Nephron progenitor cell (in vitro differentiated cells): ENCODE measurements around the gene PURB.
"Not testable (repeated sequence)": the region's sequence is repeated elsewhere in the genome, so short reads cannot be mapped to it uniquely, and the experiment has no call there.

Experiments
- DNase-seq: peaks from one replicate; pipeline ENCODE4 v3.0.0; 2021
- H3K27ac Mint-ChIP-seq: 2 replicates; pipeline ENCODE4 v1.8.0; 2021; ENCODE audit warnings: mild to moderate bottlenecking, moderate library complexity, mixed read lengths
- H3K27me3 Mint-ChIP-seq: 2 replicates; pipeline ENCODE4 v1.8.0; 2021; ENCODE audit warnings: mild to moderate bottlenecking, low read depth, mixed read lengths; ENCODE audit not compliant: poor library complexity
- H3K36me3 Mint-ChIP-seq: 2 replicates; pipeline ENCODE4 v1.8.0; 2021; ENCODE audit warnings: low read depth, mixed read lengths
- H3K4me1 Mint-ChIP-seq: 2 replicates; pipeline ENCODE4 v1.8.0; 2021; ENCODE audit warnings: mixed read lengths
- H3K4me3 Mint-ChIP-seq: 2 replicates; pipeline ENCODE4 v1.8.0; 2021; ENCODE audit warnings: mild to moderate bottlenecking, moderate library complexity, mixed read lengths
- H3K9me3 Mint-ChIP-seq: 2 replicates; pipeline ENCODE4 v1.8.0; 2021; ENCODE audit warnings: mild to moderate bottlenecking, moderate library complexity, mixed read lengths
- TF ChIP-seq, protein P1 (sequence below): fragments of 200-600 bp; sonication (generic); IDR thresholded peaks from 2 replicates; pipeline ENCODE4 v1.5.0; 2021; ENCODE audit warnings: antibody characterized with exemption

PURB gene

DNA sequence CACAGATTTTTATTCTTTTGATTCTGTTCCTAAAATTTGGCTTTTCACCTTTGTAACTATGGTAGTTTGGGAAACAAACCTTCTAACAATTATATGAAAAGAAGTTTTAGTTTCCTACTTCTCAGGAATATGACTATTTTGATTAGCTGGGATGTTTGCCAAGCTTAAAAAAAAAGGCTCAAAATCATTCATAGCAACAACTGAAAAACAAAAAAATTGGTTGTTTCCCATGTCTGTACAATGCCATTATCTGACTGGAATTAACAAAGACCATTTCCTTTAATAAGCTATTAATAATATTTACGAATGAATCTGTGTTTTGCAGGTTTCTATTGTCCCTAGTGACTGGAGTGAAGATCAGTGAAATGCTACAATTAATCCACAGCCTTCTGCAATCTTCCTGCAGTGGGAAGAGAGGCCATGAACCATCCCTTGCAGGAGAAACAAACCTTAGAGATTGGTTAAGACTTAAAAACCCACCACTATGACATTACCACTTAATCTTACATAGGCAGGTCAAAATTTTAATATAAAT is 4.2 kb downstream of the PURB start:
- DNase-seq: no peak
- peaks cover 59% of the 10 kb centered on the region for H3K36me3 Mint-ChIP-seq
- H3K27ac Mint-ChIP-seq: no peak overlapping the region
- no peaks in the 10 kb centered on the region for H3K9me3 Mint-ChIP-seq
- peak overlapping the region; percentile 96 for H3K4me3 Mint-ChIP-seq
- H3K27me3 Mint-ChIP-seq: no peaks in the 10 kb centered on the region
- H3K4me1 Mint-ChIP-seq: peaks cover 58% of the 10 kb centered on the region
- TF ChIP-seq, protein P1, sequence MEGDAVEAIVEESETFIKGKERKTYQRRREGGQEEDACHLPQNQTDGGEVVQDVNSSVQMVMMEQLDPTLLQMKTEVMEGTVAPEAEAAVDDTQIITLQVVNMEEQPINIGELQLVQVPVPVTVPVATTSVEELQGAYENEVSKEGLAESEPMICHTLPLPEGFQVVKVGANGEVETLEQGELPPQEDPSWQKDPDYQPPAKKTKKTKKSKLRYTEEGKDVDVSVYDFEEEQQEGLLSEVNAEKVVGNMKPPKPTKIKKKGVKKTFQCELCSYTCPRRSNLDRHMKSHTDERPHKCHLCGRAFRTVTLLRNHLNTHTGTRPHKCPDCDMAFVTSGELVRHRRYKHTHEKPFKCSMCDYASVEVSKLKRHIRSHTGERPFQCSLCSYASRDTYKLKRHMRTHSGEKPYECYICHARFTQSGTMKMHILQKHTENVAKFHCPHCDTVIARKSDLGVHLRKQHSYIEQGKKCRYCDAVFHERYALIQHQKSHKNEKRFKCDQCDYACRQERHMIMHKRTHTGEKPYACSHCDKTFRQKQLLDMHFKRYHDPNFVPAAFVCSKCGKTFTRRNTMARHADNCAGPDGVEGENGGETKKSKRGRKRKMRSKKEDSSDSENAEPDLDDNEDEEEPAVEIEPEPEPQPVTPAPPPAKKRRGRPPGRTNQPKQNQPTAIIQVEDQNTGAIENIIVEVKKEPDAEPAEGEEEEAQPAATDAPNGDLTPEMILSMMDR: no peak

DNA sequence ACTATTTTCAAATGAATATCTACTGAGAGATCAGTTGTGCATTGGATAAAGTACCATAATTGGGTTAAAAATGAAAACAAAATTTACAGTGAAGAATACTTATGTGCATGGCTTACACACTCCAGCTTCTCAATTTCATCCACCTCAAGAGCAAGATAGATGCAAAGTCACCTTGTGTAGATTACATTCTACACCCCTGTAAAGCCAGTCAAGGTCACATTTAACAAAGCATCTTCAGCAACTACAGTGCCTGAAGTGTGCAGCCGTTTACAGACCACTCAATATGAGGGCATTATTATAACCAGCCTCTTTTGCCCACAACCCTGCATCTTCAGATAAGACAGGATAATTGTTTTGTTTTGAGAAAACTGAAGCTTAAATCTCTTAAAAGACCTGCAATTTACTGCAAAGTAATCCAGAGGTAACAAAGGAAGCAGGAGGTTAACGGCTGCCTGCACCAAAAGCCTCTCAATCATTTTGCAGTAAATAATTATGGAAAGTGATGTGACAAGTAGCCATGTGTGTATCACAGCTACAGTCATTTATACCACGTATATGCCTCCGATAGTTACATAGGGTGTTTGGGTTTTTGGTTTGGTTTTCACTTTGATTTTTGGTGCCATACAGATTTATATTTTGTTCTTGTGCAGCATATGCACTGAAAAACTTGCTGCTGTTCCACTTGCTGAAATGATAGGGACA is 4.9 kb downstream of the PURB start:
- no peak for DNase-seq
- Mint-ChIP-seq H3K36me3 (peaks cover 59% of the 10 kb centered on the region), H3K4me1 (peaks cover 52% of the 10 kb centered on the region), H3K27ac (no peak overlapping the region), H3K4me3 (peak overlapping the region; percentile 96), H3K27me3 (no peaks in the 10 kb centered on the region), H3K9me3 (no peaks in the 10 kb centered on the region)
- TF ChIP-seq, protein P1: no peak

DNA sequence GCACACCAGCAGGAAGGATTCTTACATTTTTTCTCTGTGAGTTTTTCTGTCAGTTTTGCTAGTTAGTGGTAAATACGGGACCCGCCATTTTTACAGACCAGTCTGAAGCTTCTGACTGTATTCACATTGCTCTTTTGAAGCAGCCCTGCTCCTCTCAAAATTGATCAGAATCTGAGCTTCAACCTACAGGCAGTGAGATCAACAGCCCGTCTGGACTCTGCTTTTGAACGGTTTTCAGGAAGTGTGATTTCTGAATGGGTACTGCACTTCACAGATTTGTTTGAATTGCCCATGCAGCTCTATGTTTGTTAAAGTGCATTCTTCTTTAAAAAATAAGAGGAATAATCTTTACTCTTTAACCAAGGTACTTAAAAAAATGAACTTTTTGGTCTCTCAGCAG is 8.9 kb downstream of the PURB start:
- H3K4me1 Mint-ChIP-seq: peaks cover 20% of the 10 kb centered on the region
- TF ChIP-seq, protein P1: no peak
- no peak overlapping the region for H3K27ac Mint-ChIP-seq
- peaks cover 2% of the 10 kb centered on the region for H3K27me3 Mint-ChIP-seq
- no peak overlapping the region for H3K4me3 Mint-ChIP-seq
- peaks cover 43% of the 10 kb centered on the region for H3K36me3 Mint-ChIP-seq
- peaks cover 18% of the 10 kb centered on the region for H3K9me3 Mint-ChIP-seq
- DNase-seq: no peak

DNA sequence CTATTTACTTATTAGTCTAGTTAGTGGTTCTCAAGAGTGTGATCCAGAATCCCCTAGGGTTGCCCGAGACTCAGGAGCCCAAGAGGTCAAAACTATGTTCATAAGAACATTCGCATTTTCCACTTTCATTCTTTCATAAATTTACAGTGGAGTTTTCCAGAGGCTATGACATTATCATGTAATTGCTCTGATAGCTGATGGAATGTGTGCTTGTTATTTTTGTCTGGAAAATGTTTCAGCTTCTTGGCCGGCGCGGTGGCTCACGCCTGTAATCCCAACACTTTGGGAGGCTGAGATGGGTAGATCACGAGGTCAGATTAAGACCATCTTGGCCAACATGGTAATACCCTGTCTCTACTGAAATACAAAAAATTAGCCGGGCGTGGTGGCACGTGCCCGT is 10.1 kb downstream of the PURB start:
- Mint-ChIP-seq H3K27me3 (peaks cover 2% of the 10 kb centered on the region), H3K4me3 (no peak overlapping the region), H3K4me1 (peaks cover 8% of the 10 kb centered on the region), H3K9me3 (peaks cover 23% of the 10 kb centered on the region), H3K36me3 (peaks cover 34% of the 10 kb centered on the region), H3K27ac (no peak overlapping the region)
- DNase-seq: no peak
- TF ChIP-seq, protein P1: no peak

DNA sequence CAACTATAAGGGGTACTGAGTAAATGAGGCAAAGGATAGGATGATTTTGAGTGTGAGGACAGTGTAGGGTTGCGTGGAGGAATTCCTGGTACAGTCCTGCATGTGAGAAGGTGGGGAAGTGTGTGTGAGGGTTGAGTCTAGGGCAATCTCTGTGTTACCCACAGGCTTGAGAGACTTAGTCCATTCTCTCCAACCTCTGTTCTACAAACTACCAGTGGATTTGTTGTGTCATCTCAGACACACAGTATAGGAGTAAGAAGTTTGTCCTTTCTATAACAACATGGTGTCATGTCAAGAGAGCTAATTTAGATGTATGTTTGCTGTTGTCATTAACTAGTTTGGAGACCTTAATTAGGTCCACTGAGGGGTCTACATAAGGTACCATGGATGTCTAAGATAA is 12.5 kb downstream of the PURB start:
- Mint-ChIP-seq H3K4me3 (no peak overlapping the region), H3K36me3 (peaks cover 19% of the 10 kb centered on the region), H3K9me3 (peaks cover 30% of the 10 kb centered on the region), H3K27me3 (peaks cover 2% of the 10 kb centered on the region), H3K4me1 (no peaks in the 10 kb centered on the region), H3K27ac (no peak overlapping the region)
- no peak for DNase-seq
- TF ChIP-seq, protein P1: no peak

DNA sequence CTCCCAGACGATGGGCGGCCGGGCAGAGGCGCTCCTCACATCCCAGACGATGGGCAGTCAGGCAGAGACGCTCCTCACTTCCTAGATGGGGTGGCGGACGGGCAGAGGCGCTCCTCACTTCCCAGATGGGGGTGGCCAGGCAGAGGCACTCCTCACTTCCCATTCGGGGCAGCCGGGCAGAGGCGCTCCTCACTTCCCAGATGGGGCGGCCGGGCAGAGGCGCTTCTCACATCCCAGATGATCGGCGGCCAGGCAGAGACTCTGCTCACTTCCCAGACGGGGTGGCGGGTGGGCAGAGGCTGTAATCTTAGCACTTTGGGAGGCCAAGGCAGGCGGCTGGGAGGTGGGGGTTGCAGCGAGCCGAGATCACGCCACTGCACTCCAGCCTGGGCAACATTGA is 13.4 kb downstream of the PURB start:
- H3K4me3 Mint-ChIP-seq, H3K4me1 Mint-ChIP-seq, DNase-seq, H3K27ac Mint-ChIP-seq, H3K27me3 Mint-ChIP-seq: not testable (repeated sequence)
- peaks cover 13% of the 10 kb centered on the region for H3K36me3 Mint-ChIP-seq
- peaks cover 30% of the 10 kb centered on the region for H3K9me3 Mint-ChIP-seq

DNA sequence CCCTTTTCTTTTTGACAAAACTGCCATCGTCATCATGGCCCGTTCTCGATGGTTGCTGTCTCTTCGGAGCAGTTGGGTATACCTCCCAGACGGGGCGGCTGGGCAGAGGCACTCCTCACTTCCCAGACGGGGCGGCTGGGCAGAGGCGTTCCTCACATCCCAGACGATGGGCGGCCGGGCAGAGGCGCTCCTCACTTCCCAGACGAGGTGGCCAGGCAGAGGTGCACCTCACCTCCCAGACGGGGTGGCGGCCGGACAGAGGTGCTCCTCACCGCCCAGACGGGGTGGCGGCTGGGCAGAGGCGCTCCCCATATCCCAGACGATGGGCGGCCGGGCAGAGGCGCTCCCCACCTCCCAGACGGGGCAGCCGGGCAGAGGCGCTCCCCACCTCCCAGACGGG is 14.6 kb downstream of the PURB start:
- not testable (repeated sequence) for H3K36me3 Mint-ChIP-seq, H3K4me1 Mint-ChIP-seq, H3K4me3 Mint-ChIP-seq, H3K27ac Mint-ChIP-seq, H3K27me3 Mint-ChIP-seq, DNase-seq
- peaks cover 30% of the 10 kb centered on the region for H3K9me3 Mint-ChIP-seq

DNA sequence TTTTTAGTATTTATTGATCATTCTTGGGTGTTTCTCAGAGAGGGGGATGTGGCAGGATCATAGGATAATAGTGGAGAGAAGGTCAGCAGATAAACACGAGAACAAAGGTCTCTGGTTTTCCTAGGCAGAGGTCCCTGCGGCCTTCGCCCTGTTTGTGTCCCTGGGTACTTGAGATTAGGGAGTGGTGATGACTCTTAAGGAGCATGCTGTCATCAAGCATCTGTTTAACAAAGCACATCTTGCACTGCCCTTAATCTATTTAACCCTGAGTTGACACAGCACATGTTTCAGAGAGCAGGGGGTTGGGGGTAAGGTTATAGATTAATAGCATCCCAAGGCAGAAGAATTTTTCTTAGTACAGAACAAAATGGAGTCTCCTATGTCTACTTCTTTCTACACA is 15.0 kb downstream of the PURB start:
- Mint-ChIP-seq H3K27me3 (peaks cover 12% of the 10 kb centered on the region), H3K9me3 (peaks cover 30% of the 10 kb centered on the region)
- not testable (repeated sequence) for H3K4me3 Mint-ChIP-seq, DNase-seq, H3K27ac Mint-ChIP-seq, H3K4me1 Mint-ChIP-seq, H3K36me3 Mint-ChIP-seq
